GM12892 (cell line): ENCODE measurements around the gene FTO.

Experiments used
- POLR2A ChIP-seq: IDR thresholded peaks from 2 replicates; pipeline ENCODE4 v1.6.1; 2011; ENCODE audit warnings: low read depth, low read length, control low read depth
- POLR2AphosphoS5 ChIP-seq: IDR thresholded peaks from 2 replicates; pipeline ENCODE4 v1.6.1; 2011; ENCODE audit warnings: low read depth, low read length, control low read depth
- TAF1 ChIP-seq: IDR thresholded peaks from 2 replicates; pipeline ENCODE4 v1.6.1; 2011; ENCODE audit warnings: low read depth, mild to moderate bottlenecking, control low read depth, low read length, borderline replicate concordance

DNA sequence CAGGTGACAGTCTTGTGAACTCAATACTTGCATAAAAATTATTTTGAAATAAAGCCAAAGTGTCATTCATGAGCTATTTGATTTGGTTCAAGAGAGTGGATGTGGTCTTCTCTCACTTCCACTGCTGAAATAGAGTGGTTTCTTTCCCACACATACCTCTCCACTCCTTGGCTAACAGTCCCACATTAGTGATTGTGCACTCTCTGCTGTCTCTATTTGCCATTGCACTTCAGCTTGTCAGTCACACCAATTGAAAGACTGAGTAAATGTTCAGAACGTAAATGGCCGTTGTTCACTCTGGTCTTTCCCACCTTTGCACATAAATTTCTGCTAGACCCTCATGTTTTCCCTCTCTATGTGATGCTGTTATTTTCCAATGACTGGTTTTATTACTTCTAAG lies 197.5 kb downstream of the FTO start:
- TF ChIP-seq TAF1: no peak
- no peak for TF ChIP-seq POLR2AphosphoS5
- TF ChIP-seq POLR2A: no peak
